Measurements from ENCODE around the gene ZC3H15.
"Not testable (repeated sequence)": the region's sequence is repeated elsewhere in the genome, so short reads cannot be mapped to it uniquely, and the experiment has no call there.

Gene ZC3H15

DNA sequence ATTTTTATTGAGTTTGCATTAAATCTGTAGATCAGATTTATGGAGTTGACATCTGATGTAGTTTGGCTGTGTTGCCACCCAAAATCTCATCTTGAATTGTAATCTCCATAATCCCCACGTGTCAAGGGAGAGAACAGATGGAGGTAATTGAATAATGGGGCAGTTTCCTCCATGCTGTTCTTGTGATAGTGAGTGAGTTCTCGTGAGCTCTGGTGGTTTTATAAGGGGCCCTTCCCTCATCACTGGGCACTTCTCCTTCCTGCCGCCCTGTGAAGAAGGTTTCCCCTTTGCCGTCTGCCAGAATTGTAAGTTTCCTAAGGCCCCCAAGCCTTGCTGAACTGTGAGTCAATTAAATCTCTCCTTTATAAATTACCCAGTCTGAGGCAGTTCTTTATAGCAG, 32.2 kb downstream of the ZC3H15 start:
- H3K4me3 ChIP-seq (ENCODE audit: low read length): no peak overlapping the region
- TF ChIP-seq ZNF274 (IDR thresholded peaks at IDR 0.05; ENCODE audit: low read depth, low read length): no peak

DNA sequence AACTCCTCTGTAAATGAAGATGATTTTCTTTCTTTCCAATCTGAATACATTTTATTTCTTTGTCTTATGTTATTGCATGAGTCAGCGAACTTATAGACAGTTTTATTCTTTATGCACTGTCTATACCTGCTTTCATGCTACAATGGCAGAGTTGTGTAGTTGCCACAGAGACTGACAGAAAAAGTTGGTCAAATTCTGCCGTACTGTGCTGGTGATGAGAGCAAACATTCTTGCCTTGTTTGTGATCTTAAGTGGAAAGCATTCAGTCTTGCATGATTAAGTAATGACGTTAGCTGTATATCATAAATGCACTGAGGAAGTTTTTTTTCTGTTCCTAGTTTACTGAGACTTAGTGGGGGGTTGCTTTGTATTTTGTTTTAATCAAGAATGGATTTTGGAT, 32.9 kb downstream of the ZC3H15 start:
- no peak for TF ChIP-seq ZNF274 (IDR thresholded peaks at IDR 0.05; ENCODE audit: low read depth, low read length)
- no peak overlapping the region for H3K4me3 ChIP-seq (ENCODE audit: low read length)

DNA sequence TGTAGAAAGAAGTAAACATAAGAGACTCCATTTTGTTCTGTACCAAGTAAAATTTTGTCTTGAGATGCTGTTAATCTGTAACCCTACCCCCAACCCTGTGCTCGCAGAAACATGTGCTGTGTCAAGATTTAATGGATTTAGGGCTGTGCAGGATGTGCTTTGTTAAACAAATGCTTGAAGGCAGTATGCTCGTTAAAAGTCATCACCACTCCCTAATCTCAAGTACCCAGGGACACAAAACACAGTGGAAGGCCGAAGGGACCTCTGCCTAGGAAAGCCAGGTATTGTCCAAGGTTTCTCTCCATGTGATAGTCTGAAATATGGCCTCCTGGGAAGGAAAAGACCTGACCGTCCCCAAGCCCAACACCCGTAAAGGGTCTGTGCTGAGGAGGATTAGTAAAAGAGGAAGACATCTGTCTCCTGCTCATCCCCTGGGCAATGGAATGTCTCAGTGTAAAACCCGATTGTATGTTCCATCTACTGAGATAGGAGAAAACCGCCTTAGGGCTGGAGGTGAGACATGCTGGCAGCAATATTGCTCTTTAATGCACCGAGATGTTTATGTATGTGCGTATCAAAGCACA, 35.6 kb downstream of the ZC3H15 start:
- H3K4me3 ChIP-seq (ENCODE audit: low read length): not testable (repeated sequence)

DNA sequence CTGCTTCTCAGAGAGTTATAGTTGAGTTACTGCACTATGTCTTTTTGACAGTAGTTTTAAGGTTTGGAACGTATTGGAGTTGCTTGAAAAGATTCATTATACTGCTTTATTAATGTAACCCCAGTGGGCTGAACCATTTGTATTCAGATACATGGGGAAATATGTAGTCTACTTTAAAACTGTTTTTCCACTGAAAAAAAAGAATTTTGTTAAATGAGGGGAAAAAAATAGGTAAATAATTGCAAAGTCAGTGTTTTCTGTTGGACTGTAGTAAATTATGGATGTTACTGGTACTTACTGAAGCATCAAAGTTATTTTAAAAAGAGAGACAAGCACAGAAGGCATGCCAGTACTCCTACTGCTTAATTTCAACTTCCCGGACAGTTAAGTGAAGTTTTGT, 36.4 kb downstream of the ZC3H15 start:
- no peak for TF ChIP-seq ZNF274 (IDR thresholded peaks at IDR 0.05; ENCODE audit: low read depth, low read length)
- no peak overlapping the region for H3K4me3 ChIP-seq (ENCODE audit: low read length)

DNA sequence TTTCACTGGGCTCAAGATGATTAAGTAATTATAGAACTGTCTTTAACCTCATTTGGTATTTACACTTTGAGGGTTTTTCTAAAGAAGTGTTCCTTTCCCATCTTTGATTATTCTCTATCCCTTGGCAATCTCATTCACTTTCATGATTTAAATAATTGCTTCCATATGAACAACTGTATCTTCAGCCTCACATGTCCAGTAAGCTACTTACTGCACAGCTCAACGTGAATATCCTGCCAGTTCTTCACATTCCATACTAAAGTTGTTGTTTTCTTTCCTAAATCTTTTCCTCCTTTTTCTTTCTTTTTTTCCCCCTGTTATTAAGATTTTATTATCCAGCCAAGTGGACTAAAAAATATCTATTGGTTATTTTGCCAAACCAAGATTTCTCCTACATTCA, 37.7 kb downstream of the ZC3H15 start:
- H3K4me3 ChIP-seq (ENCODE audit: low read length): no peak overlapping the region
- no peak for TF ChIP-seq ZNF274 (IDR thresholded peaks at IDR 0.05; ENCODE audit: low read depth, low read length)

DNA sequence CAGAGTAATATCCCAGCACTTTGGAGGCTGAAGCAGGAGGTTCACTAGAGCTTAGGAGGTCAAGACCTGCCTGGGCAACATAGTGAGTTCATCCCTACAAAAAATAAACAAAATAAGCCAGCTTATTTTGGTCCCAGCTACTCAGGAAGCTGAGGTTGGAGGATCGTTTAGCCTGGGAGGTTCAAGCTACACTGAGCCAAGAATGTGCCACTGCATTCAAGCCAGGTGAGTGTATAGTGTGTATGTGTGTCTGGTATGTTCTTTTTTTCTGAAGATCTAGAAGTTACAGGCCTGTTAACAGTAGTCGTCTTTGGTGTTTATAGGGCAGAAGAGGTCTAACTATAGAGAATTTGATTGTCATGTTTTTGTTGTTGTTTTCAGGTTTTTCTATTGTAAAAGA, 40.2 kb downstream of the ZC3H15 start:
- H3K4me3 ChIP-seq (ENCODE audit: low read length): no peak overlapping the region
- TF ChIP-seq ZNF274 (IDR thresholded peaks at IDR 0.05; ENCODE audit: low read depth, low read length): no peak

DNA sequence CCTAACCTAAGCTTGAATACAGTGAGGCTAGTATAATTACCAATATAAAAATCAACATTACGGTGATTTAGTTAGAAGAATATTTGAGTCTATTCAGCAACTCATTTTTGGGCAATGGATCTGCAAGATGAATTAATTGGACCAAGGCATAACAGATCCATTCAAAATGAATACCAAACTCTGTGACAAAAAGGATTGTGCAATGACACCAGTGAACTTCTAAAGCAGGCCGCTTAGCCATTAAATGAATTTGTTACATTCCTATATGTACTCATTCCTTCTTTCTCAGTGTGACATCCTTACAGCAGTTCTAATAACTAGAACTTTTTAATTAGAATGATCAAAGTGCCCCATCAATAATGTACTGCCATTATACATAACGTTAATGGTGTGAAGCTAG, 44.3 kb downstream of the ZC3H15 start:
- no peak overlapping the region for H3K4me3 ChIP-seq (ENCODE audit: low read length)
- TF ChIP-seq ZNF274 (IDR thresholded peaks at IDR 0.05; ENCODE audit: low read depth, low read length): no peak

DNA sequence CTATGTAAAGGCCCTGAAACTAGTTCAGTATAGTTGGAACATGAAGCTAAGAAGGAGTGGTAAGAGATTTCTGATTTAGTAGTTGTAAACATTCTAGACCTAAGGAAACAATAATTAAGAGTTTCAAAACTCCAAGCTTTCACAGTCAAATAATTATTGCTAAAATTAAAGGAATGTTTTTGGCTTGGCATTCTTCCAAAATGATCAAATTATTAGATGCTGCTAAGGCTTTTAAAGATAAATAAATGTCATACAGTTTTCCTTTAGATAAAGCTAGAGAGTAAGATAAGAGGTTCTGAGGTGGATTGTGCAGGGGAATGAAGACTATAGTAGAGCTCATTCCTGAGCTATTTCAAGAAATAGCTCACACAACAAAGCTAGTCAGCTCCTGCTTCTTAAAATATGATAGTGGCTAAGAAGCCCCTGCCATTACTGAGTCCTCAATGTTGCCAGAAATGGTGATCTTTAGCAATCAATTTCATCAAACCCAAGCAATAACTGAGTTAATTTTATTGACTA, 45.3 kb downstream of the ZC3H15 start:
- H3K4me3 ChIP-seq (ENCODE audit: low read length): no peak overlapping the region
- no peak for TF ChIP-seq ZNF274 (IDR thresholded peaks at IDR 0.05; ENCODE audit: low read depth, low read length)

DNA sequence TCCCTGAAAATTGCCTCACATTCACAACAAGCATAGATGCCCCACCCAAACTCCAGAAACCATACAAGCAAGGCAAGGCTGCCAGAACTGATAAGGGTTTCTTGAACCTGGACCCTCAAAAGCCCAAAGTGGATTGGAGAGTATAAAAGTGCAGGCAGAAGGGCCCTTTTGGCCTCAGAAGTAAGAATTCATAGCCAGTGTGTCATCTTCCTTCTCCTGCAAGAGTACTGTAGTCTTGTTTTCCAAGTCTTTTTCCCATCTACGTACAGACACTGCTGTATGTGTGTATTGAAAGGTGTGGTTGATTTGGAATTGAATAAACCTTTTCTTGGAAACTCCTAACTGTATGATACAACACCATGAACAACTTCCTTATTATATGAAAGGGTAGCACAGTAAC, 46.8 kb downstream of the ZC3H15 start:
- no peak for TF ChIP-seq ZNF274 (IDR thresholded peaks at IDR 0.05; ENCODE audit: low read depth, low read length)
- H3K4me3 ChIP-seq (ENCODE audit: low read length): no peak overlapping the region

DNA sequence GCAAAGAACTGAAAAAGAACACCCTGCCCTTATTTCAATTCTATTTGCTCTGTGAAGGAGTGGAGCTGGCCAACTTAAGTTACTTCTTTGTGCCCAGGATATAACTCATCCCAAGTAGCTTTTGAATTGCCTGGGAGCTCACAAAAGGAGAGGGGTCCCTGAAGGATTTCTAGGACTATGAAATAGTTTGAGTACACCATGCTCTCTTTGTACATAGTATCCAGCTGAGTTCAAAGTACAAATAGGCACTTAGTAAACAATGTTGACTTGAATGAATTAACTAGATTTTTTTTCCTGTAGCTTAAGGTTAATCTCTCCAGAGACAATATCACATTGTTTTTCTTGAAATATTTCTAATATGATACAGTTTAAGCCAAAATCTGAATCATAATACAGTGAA, 47.7 kb downstream of the ZC3H15 start:
- no peak overlapping the region for H3K4me3 ChIP-seq (ENCODE audit: low read length)
- no peak for TF ChIP-seq ZNF274 (IDR thresholded peaks at IDR 0.05; ENCODE audit: low read depth, low read length)

GRCh38 chr2:186534406-186534805, 48.3 kb downstream of the ZC3H15 start:
- no peak overlapping the region for H3K4me3 ChIP-seq (ENCODE audit: low read length)
- no peak for TF ChIP-seq ZNF274 (IDR thresholded peaks at IDR 0.05; ENCODE audit: low read depth, low read length)

DNA sequence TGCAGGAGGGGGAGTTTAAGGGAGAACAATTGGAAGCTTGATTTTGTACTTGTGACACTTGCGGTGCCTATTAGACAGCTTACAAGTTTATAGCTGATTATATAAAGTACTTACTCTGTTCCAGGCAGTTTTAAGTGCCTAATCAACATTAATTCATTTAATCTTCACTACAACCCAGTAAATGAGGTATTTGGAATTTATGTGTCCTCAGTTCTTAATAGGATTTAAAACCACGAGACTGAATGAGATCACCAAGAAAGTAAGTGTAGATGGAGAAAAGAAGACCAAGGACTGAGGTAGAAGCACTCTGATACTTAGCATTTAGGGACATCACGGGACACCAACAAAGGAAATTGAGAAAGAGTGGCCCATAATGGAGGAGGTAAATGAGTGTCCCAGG, 49.8 kb downstream of the ZC3H15 start:
- TF ChIP-seq ZNF274 (IDR thresholded peaks at IDR 0.05; ENCODE audit: low read depth, low read length): no peak
- no peak overlapping the region for H3K4me3 ChIP-seq (ENCODE audit: low read length)

GRCh38 chr2:186537019-186537418, 51.0 kb downstream of the ZC3H15 start:
- no peak overlapping the region for H3K4me3 ChIP-seq (ENCODE audit: low read length)
- no peak for TF ChIP-seq ZNF274 (IDR thresholded peaks at IDR 0.05; ENCODE audit: low read depth, low read length)

DNA sequence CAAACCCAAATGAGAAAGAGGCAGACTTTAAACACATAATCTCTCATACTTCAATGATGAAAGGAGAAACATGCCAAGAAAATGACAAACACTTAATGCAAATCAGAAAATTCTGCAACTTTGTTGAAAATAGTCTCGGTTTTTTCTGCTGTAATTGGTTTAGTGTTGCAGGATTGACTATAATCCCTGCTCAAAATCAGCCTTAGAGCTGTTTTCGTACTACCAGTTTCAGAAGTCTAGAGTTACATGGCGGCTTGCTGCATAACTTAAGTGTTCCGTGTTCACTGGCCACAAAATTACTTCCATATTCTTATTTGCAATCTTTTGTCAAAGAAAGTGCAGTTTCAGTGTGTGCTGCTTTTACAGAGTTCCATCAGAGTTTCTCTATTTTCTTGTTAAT, 54.9 kb downstream of the ZC3H15 start:
- no peak overlapping the region for H3K4me3 ChIP-seq (ENCODE audit: low read length)
- TF ChIP-seq ZNF274 (IDR thresholded peaks at IDR 0.05; ENCODE audit: low read depth, low read length): no peak

DNA sequence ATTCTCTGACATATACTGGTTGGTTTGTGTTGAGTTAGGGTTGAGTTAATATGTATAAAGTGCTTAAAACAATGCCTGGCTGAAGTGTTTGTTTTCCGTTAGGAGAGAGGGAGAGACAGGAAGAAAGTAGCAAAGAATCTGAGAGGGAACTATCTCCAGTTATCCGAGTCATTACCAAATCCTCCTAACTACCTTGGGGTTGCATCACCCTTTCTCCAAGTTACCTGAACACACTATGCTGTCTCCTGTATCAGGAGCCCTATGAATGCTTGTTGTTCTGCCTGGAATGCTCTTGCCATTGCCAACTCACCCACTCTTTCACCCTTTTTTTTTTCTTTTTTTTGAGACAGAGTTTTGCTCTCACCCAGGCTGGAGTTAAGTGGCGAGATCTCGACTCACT, 55.9 kb downstream of the ZC3H15 start:
- no peak for TF ChIP-seq ZNF274 (IDR thresholded peaks at IDR 0.05; ENCODE audit: low read depth, low read length)
- H3K4me3 ChIP-seq (ENCODE audit: low read length): no peak overlapping the region

DNA sequence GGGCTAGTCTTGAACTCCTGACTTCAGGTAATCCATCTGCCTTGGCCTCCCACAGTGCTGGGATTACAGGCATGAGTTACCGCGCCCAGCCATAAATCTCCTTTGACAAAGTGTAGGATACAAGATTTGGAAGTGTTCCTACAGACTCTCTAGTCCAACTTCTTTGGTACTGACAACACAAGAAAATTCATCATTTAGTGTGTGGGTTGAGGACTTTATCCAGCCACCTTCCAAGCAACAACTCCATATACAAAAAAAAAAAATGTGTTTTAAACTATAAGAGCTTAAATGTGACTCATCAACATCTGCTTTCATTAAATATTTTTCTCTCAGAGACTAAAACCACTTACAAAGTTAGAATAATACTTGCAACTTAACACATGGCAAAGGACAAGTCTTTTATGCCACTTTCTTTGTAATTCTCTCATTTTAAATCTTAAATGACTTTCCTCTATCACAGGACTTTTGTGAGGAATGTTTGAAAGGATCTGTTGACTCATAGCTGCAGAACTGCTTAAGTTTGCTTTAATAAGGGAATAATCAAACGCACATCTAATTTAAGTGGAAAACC, 57.6 kb downstream of the ZC3H15 start:
- no peak overlapping the region for H3K4me3 ChIP-seq (ENCODE audit: low read length)
- no peak for TF ChIP-seq ZNF274 (IDR thresholded peaks at IDR 0.05; ENCODE audit: low read depth, low read length)
